DMS79 treated with DMSO at 0.1 percent for 48 hours (cell line): ENCODE results near the gene RTN4.
"Not testable (repeated sequence)": the region's sequence is repeated elsewhere in the genome, so short reads cannot be mapped to it uniquely, and the experiment has no call there.

ENCODE experiments used
- DNase-seq: peaks from one replicate; lab custom pipeline; 2025; lab: John Stamatoyannopoulos, UW

The RTN4 gene

GRCh38 chr2:55009277-55010060 lies 40.8 kb downstream of the RTN4 start:
- DNase-seq, result no peak

GRCh38 chr2:55006306-55006705 lies 43.9 kb downstream of the RTN4 start:
- DNase-seq, result no peak

GRCh38 chr2:55003706-55004639 lies 46.3 kb downstream of the RTN4 start:
- DNase-seq, result no peak

- no peak for DNase-seq
Measured at GRCh38 chr2:55001716-55002115, 48.5 kb downstream of the RTN4 start.

- DNase-seq, result no peak
Measured at GRCh38 chr2:55000341-55000740, 49.9 kb downstream of the RTN4 start.

- DNase-seq, result no peak
Measured at GRCh38 chr2:54999182-54999581, 51.1 kb downstream of the RTN4 start.

- DNase-seq, result no peak
Measured at GRCh38 chr2:54997826-54998225, 52.4 kb downstream of the RTN4 start.

GRCh38 chr2:54995553-54995952 lies 54.7 kb downstream of the RTN4 start:
- DNase-seq, result no peak

- not testable (repeated sequence) for DNase-seq
Measured at GRCh38 chr2:54990694-54991093, 59.6 kb downstream of the RTN4 start.

- no peak for DNase-seq
Measured at GRCh38 chr2:54988612-54989011, 61.6 kb downstream of the RTN4 start.

- DNase-seq, result no peak
Measured at GRCh38 chr2:54986264-54986663, 64.0 kb downstream of the RTN4 start.

GRCh38 chr2:54984476-54984875 lies 65.8 kb downstream of the RTN4 start:
- DNase-seq, result no peak

GRCh38 chr2:54983345-54984220 lies 66.7 kb downstream of the RTN4 start:
- no peak for DNase-seq

GRCh38 chr2:54981385-54981784 lies 68.9 kb downstream of the RTN4 start:
- no peak for DNase-seq

GRCh38 chr2:54979321-54980044 lies 70.8 kb downstream of the RTN4 start:
- peak; percentile 23 for DNase-seq

GRCh38 chr2:54977149-54977548 lies 73.1 kb downstream of the RTN4 start:
- DNase-seq, result no peak

- DNase-seq, result no peak
Measured at GRCh38 chr2:54975598-54976492, 74.4 kb downstream of the RTN4 start.

- no peak for DNase-seq
Measured at GRCh38 chr2:54975175-54975574, 75.1 kb downstream of the RTN4 start.

- DNase-seq, result no peak
Measured at GRCh38 chr2:54969940-54970338, 80.3 kb downstream of the RTN4 start.

- peak; percentile 63 for DNase-seq
Measured at GRCh38 chr2:54969295-54969939, 80.8 kb downstream of the RTN4 start.
